Measurements from ENCODE around the gene POLA1. TPM values are rescaled to one million over a fixed set of nuclear protein-coding genes. Genes with fewer than 3 reads are reported as not detected.

The POLA1 gene
- total RNA-seq = 10 to 100 TPM; 25.6 to 26.4 TPM

GRCh38 chrX:24693453-24694202 is at the start of gene POLA1:
TSS of gene POLA1 (plus strand) at chrX:24693918. CDS start at chrX:24693962, 44 bp downstream.

GRCh38 chrX:24647257-24648058 is 46.3 kb upstream of the POLA1 start, which contains the start of gene PCYT1B:
TSS of gene PCYT1B (minus strand) at chrX:24647347. CDS start at chrX:24647105, 242 bp downstream.

DNA sequence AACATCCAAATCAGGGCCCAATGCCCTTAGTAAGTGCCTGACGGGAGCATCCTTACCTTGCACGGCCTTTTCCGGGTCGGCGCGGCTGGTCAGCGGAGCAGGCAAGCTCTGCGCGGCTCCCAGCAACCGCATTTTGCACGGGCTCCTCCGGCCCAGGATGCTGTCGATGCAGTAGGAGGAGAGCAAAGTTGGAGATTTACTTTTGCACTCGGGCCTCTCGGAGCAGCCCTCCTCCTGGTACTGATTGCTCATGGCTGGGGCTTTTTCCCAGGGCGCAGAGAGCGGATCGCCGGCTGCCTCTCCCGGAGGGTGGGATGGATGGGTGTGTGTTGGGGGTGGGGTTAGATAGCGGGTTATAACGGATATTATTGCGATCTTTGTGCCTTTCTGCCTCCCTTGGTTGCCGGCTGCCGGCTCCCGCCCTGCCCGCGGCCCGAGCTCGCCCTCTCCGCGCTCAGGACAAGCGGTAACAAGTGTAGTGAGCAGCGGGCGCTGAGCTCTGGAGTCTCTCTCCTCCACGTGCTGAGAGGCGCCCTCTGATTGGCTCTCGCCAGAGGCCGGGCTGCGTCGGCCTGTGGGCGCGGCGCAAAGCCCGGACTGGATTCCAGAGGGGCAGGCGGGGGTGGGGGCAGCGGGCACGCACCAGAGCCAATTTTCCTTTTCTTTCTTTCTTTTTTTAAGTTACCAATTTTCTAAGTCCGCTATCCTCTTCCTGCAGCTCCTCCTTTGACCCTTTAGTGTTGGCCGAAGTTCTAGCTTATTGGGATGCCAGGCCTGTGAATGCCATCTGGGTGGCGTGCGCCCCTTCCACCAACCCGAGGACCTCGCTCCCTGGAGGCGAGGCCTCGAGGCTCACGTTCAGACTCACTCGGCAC is 322.0 kb downstream of the POLA1 start, which contains the start of gene ARX:
Gene ARX, minus strand, starts transcription at position 480 of the 875 bp plus-strand sequence. Its CDS starts 228 bp downstream, at position 252.

Other genes with a start within 250 kb of the POLA1 start
- 10 to 100 TPM; 36.6 to 38.2 TPM for gene PDK3, start 228.6 kb upstream of the POLA1 start, total RNA-seq
- under 1 TPM; 0.05 to 0.07 TPM for gene PCYT1B, start 46.6 kb upstream of the POLA1 start, total RNA-seq

Data from activated naive CD4-positive, alpha-beta T cell treated with anti-CD3 and anti-CD28 coated beads, Interleukin-2, amount 10 ng/mL, durations not matched to agents 5 hours and 36 hours (primary cell).